Stimulated activated CD8-positive, alpha-beta memory T cell treated with anti-CD3 and anti-CD28 coated beads, Interleukin-7, amount 100 ng/mL, for 4 hours (primary cell): ENCODE results near the gene ADCY9.
"Not testable (repeated sequence)": the region's sequence is repeated elsewhere in the genome, so short reads cannot be mapped to it uniquely, and the experiment has no call there.

Experiments
- DNase-seq, 2 donors: peaks; one replicate each; pipeline ENCODE4 v3.0.0-alpha.2; 2020; ENCODE audit warnings: low read depth in 2 of 2

ADCY9 gene

GRCh38 chr16:3977376-3977775 is 138.9 kb downstream of the ADCY9 start:
- no peak for DNase-seq

GRCh38 chr16:3974751-3975150 is 141.5 kb downstream of the ADCY9 start:
- no peak for DNase-seq

DNA sequence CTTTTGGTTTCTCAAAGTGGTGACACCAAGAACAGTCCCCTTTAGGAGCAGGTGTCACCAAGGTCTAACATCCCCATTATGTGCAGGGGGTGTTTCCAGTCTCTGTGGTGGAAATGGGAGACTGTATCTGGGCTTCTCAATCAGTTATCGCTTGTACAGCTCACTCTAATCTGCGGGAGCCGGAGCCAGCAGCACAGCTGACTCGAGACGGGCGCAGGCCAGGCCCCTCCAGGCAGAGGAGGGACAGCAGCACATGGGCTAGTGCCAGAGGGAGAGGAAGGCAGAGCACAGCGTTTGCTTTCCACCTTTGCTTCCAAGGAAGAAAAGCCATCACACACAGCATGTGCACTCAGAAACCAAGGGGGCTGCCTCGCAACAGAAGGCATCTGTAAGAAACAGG is 144.5 kb downstream of the ADCY9 start:
- no peak for DNase-seq

DNA sequence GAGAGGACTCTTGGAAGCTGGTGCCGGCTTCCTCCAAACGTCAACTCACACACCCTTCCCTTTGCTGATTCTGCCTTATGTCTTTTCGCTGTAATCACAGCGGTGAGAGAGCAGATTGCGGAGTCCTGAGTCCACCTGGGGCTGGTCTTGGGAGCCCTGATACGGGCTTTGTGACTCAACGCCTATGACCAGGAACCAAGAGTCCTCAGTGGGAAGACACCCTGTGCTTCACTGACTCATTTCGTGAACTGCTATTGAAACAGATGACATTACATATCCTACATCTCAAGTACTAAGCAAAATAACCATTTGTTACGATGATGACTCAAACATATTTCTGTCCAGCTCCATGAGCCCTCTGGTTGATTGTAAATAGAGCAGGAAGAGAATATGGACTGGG is 145.0 kb downstream of the ADCY9 start:
- no peak for DNase-seq

DNA sequence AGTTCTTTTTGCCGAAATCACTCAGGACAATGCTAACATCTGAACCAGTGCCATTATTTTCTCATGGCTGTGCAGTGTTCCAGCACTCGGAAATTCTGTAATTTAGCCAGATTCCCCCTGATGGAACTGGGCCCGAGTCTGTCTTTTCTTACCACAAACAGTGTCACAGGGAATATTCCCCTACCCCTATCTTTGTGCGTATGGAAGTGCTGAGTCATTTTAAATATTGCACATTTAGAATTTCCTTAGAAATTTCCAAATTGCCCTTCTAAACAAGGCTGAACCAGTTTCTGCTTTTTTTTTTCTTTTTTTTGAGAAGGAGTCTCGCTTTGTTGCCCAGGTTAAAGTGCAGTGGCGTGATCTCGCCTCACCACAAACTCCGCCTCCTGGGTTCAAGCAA is 147.7 kb downstream of the ADCY9 start:
- DNase-seq = no peak

DNA sequence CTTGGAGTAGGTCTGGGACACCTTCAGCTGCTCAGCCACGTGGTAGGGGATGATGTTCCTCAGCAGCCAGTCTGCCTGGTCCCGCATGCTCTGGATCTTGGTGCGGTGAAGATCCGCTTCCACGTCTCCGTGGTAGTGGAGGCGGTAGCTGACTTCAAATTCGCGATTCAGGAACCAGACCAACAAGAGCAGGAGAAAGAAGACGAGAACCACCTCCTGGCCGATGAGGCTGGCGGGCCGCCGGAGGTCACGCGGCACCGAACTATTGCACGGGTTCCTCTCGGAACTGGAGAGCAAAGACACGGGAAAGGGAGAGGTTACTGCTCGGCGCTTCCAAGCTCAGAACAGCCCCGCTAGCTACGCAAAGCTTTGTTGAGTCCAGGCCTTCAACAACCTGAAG is 149.6 kb downstream of the ADCY9 start:
- no peak for DNase-seq

GRCh38 chr16:3965781-3966582 is 150.3 kb downstream of the ADCY9 start:
- DNase-seq = no peak

DNA sequence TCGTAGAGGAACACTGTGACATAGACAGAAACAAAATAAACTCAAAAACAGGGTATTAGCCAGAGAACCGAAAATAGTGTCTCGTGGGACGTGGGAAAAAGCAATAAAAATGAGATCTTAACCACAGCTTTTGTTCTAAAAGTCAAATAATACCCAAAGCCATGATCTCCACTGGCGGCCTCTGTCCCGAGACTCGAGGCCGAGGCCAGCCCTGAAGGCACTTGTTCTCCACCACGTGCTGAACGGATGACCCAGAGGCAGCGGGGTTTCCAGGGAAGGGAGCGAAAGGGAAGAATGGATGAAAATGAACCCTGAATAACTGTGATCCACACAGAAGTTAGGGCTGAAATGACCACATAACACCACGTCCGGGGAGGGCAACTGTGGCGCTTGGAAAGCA is 150.9 kb downstream of the ADCY9 start:
- no peak for DNase-seq

DNA sequence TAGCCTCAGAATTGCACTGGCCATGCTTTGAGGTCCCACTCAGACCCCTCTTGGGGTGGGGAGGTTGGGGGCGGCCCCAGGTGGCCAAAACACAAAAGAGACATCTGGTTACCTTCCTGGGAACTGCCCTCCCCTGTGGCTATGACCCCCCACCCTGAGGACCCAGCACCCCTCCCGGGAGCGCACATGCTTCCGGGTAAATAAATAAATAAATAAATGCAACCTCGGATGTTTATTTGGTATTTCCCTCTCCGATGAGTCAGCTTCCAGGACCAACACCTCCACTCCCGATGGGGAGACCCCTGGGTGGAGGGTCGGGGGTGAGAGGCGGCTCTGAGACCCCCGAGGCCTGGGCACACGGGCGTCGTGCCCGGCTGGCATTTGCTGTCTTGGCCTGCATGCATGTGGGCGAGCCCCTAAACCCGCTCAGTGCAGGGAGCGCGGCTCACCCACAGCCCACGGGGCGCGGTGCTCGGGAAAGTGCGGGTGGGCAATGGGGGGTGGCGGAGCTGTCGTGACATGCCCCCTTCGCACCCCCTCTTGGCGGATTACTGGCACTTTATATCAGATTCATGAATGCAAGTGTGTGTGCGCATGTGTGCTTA is 151.5 kb downstream of the ADCY9 start:
- DNase-seq = no peak

- DNase-seq = no peak
Observed at GRCh38 chr16:3963886-3964685, 152.2 kb downstream of the ADCY9 start.

DNA sequence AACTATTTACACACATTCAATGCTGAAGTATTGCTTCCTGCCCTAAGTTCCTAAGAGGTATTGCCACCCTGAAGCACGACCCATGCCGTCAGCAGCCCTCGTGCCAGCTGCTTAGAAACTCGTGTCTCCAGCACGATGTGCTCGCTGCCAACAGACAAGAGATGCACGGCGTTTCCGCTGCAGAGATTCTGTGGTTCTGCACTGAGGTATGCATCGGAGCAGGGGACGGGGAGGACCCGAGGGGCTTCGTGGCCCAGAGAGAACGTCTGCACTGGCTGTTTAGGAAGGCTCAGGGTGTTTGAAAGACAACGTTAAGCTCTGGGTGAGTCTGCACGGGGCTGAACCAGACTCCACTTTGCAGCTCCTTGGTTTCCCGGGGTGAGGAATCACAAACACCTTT is 153.0 kb downstream of the ADCY9 start:
- DNase-seq = peak; percentile 7 to 12

- DNase-seq = no peak
Observed at GRCh38 chr16:3961449-3961849, 154.8 kb downstream of the ADCY9 start.

DNA sequence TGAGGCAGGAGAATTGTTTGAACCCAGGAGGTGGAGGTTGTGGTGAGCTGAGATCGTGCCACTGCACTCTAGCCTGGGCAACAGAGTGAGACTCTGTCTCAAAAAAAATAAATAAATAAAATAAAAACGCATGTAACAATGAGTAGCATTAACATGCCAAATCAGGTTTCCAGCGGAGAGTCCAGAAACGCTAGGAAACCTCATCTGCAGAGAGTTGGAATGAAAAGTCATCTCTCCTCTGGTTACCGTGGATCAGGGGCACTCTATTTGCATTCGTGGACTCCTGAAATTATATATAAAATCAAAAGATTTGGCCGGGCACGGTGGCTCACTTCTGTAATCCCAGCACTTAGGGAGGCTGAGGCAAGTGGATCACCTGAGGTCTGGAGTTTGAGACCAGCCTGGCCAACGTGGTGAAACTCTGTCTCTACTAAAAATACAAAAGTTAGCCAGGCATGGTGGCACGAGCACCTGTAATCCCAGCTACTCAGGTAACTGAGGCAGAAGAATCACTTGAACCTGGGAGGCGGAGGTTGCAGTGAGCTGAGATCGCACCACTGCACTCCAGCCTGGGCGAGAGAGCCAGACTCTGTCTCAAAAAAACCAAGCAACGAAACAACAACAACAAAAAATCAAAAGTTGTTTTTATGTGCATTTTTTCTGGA is 156.2 kb downstream of the ADCY9 start:
- DNase-seq = not testable (repeated sequence)

GRCh38 chr16:3959148-3959547 is 157.1 kb downstream of the ADCY9 start:
- DNase-seq = no peak

DNA sequence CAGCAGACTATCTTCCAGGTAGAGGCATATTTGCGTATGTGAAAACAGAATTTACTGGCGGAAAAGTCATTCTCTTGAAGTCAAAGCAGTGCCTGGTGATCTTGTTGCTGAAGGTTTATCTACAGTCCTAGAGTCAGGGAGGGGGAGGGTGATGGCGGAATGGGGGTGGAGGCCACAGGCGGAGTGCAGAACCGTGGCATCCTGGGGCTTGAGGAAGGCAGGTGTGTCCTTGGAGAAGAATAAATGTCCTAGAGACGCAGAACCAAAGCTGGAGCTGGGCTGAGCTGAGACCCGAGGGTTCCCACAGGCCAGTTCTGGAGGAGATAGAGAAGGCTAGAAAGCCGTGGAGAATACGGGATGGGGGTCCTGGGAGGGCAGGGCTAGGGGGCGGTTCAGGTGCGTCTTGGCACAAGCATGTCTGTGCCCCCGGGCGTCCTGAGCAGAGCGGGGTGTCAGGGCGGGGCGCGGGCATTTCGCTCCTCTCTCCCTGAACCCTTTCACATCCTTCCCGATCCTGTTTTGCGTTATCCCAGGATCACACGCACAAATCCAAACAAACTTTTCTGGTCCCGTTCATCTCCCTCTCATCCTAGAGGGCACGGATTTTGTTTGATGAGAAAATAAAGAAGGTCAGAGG is 158.8 kb downstream of the ADCY9 start:
- no peak for DNase-seq

- DNase-seq = no peak
Observed at GRCh38 chr16:3954411-3954921, 161.8 kb downstream of the ADCY9 start.

DNA sequence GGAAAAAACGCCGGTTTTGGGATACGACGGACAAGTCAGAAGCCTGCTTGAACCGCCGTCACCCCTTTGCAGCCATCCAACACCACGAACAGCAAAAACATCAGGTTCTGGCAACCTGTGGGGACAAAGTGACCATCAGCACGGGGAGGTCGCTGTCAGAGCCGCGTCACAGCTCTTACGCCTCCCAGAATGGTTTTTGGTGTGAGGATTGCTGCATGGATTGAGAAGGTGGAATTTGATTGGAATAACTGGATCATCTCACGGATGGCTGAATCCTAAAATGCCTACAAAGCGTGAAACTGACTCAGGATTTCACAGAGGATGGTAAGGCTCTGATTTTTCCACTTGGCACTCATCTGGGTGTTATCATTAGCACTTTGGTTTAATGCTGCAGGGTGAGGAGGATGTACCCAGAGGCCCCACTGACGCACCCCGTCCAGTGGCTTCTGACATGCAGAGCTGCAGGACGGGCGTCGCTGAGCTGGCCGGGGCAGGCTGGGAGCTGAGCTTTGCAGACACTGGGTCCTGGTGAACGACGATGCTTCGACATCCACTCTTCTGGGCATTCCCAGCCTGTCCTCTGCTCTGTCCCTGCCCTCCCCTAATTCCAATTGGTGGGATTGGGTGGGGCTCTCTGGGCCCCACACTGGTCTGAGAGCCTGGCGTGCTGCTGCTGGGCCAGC is 162.4 kb downstream of the ADCY9 start:
- no peak for DNase-seq

- no peak for DNase-seq
Observed at GRCh38 chr16:3952737-3953131, 163.5 kb downstream of the ADCY9 start.

GRCh38 chr16:3951861-3952736 is 164.1 kb downstream of the ADCY9 start:
- no peak for DNase-seq

DNA sequence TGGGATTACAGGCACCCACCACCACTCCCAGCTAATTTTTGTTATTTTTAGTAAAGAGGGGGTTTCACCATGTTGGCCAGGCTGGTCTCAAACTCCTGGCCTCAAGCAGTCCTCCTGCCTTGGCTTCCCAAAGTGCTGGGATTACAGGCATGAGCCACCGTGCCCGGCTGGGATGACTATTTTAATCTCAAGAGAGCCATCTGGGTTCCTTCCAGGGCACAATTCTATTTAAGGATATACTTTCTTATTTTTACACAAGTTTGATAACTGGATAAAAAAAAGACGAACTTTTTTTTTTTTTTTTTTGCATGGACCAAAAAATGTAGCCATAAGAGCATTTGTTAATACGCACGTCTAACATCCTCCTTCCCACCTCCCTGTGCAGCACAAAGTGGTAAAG is 164.9 kb downstream of the ADCY9 start:
- not testable (repeated sequence) for DNase-seq
